MCF 10A (cell line): Measurements from ENCODE around the gene BICC1. TPM values are rescaled to one million over a fixed set of nuclear protein-coding genes. Genes with fewer than 3 reads are reported as not detected.

ENCODE experiments used
- BruUV-seq: library from RNA; stranded (reverse); fragments of 400-500 nt; replicated peaks from 2 replicates; lab custom pipeline; 2021; lab: Mats Ljungman, UMichigan
- CTCF ChIA-PET: fragments of 300-600 bp; sonication (Branson Sonifier 250); formaldehyde crosslinking; extraction: SDS; loops from one replicate; lab custom pipeline; 2021; ENCODE audit warnings: antibody characterized with exemption, inconsistent platforms; lab: Yijun Ruan, JAX
- POLR2A ChIA-PET: fragments of 300-600, 350-650 bp; sonication (Branson Sonifier 250); formaldehyde crosslinking; extraction: SDS; loops from one replicate; lab custom pipeline; 2020; ENCODE audit warnings: antibody characterized with exemption, inconsistent platforms; lab: Yijun Ruan, JAX
- DNase-seq: peaks from one replicate; pipeline ENCODE4 v3.0.0-alpha.2; 2018; ENCODE audit not compliant: unreplicated experiment
- H3K27ac Mint-ChIP-seq: one replicate; pipeline ENCODE4 v1.8.0; 2022; ENCODE audit warnings: mild to moderate bottlenecking, low read depth, mixed read lengths; ENCODE audit not compliant: unreplicated experiment
- H3K27me3 Mint-ChIP-seq: one replicate; pipeline ENCODE4 v1.8.0; 2022; ENCODE audit warnings: mixed read lengths; ENCODE audit not compliant: insufficient read depth, unreplicated experiment
- H3K36me3 Mint-ChIP-seq: one replicate; pipeline ENCODE4 v1.8.0; 2022; ENCODE audit warnings: mild to moderate bottlenecking, moderate library complexity, mixed read lengths; ENCODE audit not compliant: insufficient read depth, unreplicated experiment
- H3K4me1 Mint-ChIP-seq: one replicate; pipeline ENCODE4 v1.8.0; 2022; ENCODE audit warnings: mixed read lengths; ENCODE audit not compliant: insufficient read depth, unreplicated experiment
- H3K4me3 Mint-ChIP-seq: one replicate; pipeline ENCODE4 v1.8.0; 2022; ENCODE audit warnings: mild to moderate bottlenecking, moderate library complexity, mixed read lengths; ENCODE audit not compliant: unreplicated experiment
- H3K9me3 Mint-ChIP-seq: one replicate; pipeline ENCODE4 v1.8.0; 2022; ENCODE audit warnings: mixed read lengths; ENCODE audit not compliant: unreplicated experiment
- intact Hi-C: fragments of 100-400 bp; cut with micrococcal nuclease; formaldehyde crosslinking; loops from 2 replicates; pipeline ENCODE4 v1.14.1; 2022
- total RNA-seq: library from RNA; stranded (reverse); gene quantifications from 2 replicates; pipeline ENCODE4 v1.2.3, GENCODE V29; 2022
- TF ChIP-seq, protein P1 (sequence below): fragments of 200-600 bp; IDR thresholded peaks from one replicate; pipeline ENCODE4 v1.8.0; 2022; ENCODE audit warnings: antibody characterized with exemption, mild to moderate bottlenecking; ENCODE audit not compliant: unreplicated experiment

BICC1 gene
- total RNA-seq, 1 experiment from 2014 or later: 15.6 TPM

DNA sequence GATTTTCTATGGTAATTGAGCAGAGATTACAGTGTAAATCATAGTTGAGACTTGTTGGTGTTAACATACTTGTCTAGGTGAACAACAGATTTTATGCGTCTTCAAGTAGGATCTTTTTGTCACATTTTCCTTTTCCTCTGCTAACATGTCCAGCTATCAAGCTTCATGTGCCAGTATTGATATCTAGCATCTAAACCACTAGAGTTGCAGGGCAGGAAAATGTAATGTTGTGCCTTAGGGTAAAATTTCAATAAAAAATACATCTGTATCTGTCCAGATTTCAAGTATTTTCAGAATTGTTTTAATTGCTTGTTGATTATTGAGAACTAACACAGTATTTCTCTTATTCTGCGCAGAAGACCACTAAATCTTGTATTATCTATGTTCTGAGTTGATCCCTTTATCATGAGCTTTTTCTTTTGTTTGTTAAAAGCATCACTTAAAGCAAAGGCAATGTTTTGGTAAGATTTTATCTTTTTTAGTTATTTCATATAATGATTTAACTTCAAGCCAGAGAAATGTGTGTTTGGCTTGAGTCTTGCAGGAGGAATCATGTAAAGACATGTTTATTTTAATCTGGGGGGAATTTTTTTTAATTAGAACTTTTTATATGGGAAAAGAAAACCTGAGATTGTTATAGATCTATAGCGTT, 16.5 kb downstream of the BICC1 start:
- Mint-ChIP-seq H3K36me3 (no peaks in the 10 kb centered on the region), H3K27ac (peak overlapping the region; percentile 42)
- intact Hi-C loops: no loop called here

DNA sequence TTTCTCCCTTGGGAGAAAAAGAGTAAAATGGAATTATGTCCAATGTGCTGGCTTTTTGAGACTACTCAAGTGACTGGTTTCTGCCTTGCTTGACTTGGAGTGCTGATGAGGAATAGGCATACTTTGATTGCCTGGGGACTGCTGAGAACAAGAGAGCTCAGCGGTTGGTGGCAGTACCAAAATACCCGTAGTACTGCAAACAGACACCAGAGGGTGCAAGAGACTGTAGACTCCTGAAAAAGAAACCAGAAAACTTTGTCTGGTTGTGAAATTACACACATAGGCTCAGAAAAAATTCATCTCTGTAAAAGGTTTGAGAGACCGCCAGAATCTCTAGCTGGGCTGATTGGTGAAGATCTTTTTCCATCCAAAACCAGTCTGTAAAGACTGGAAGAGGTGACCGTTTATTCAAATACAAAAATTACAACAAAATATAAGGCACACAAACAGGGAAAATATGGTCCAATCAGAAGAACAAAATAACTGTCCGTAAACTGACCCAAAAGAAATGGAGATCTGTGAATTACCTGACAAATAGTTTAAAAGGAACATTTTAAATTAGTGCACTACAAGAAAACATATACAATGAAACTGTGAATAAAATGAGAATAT, 18.5 kb downstream of the BICC1 start:
- no peaks in the 10 kb centered on the region for H3K36me3 Mint-ChIP-seq
- peaks cover 24% of the 10 kb centered on the region for H3K4me1 Mint-ChIP-seq
- H3K27ac Mint-ChIP-seq: peak overlapping the region; percentile 87
- H3K9me3 Mint-ChIP-seq: peaks cover 14% of the 10 kb centered on the region
- POLR2A ChIA-PET: interaction anchor here (0.6 to 3.8 kb wide), 10 partner anchors 15 to 705 kb away, joined by 3 to 33 read pairs (median 5); no protein-coding TSS in a partner anchor
- no peak overlapping the region for H3K4me3 Mint-ChIP-seq
- no peaks in the 10 kb centered on the region for H3K27me3 Mint-ChIP-seq
- TF ChIP-seq, protein P1, sequence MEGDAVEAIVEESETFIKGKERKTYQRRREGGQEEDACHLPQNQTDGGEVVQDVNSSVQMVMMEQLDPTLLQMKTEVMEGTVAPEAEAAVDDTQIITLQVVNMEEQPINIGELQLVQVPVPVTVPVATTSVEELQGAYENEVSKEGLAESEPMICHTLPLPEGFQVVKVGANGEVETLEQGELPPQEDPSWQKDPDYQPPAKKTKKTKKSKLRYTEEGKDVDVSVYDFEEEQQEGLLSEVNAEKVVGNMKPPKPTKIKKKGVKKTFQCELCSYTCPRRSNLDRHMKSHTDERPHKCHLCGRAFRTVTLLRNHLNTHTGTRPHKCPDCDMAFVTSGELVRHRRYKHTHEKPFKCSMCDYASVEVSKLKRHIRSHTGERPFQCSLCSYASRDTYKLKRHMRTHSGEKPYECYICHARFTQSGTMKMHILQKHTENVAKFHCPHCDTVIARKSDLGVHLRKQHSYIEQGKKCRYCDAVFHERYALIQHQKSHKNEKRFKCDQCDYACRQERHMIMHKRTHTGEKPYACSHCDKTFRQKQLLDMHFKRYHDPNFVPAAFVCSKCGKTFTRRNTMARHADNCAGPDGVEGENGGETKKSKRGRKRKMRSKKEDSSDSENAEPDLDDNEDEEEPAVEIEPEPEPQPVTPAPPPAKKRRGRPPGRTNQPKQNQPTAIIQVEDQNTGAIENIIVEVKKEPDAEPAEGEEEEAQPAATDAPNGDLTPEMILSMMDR: peak; percentile 84
- intact Hi-C loops: loop anchor here (1.0 to 10.0 kb wide), 8 partner anchors 110 to 1094 kb away; no protein-coding TSS in a partner anchor
- CTCF ChIA-PET: interaction anchor here (0.6 to 6.6 kb wide), 50 partner anchors 9 to 1495 kb away, joined by 3 to 129 read pairs (median 6); partner anchors contain the start of genes BICC1 and TFAM
- DNase-seq: peak; percentile 81
- no TSS peak for BruUV-seq

More for the DNA sequence above, 16.5 kb downstream of the BICC1 start:
- TF ChIP-seq, protein P1: no peak
- BruUV-seq: no TSS peak
- ChIA-PET POLR2A (interaction anchor here (0.9 to 1.8 kb wide), 6 partner anchors 10 to 1329 kb away, joined by 3 to 10 read pairs (median 4); no protein-coding TSS in a partner anchor), CTCF (interaction anchor here (0.6 to 6.6 kb wide), 17 partner anchors 14 to 1923 kb away, joined by 3 to 129 read pairs (median 4); no protein-coding TSS in a partner anchor)
- Mint-ChIP-seq H3K4me3 (no peak overlapping the region), H3K9me3 (no peaks in the 10 kb centered on the region), H3K27me3 (no peaks in the 10 kb centered on the region), H3K4me1 (peaks cover 24% of the 10 kb centered on the region)
- DNase-seq: no peak

DNA sequence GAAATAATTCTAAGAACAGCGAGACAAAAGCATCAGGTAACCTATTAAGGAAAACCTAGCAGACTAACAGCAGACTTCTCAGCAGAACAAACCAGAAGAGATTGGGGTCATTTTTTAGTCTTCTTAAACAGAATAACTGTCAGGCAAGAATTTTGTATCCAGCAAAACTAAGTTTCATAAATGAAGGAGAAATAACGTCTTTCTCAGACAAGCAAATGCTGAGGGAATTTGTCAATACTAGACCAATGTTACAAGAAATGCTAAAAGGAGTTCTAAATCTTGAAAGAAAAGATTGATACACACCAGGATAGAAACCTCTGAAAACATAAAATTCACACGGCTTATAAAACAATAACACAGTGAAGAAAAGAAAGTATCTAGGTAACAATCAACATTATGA, 22.6 kb downstream of the BICC1 start:
- H3K36me3 Mint-ChIP-seq: peaks cover 9% of the 10 kb centered on the region
- POLR2A ChIA-PET: interaction anchor here (0.6 kb wide), 1 partner anchor 22 kb away, joined by 3 read pairs; no protein-coding TSS in a partner anchor
- TF ChIP-seq, protein P1: no peak
- no peak for DNase-seq
- BruUV-seq: no TSS peak
- no peaks in the 10 kb centered on the region for H3K27me3 Mint-ChIP-seq
- CTCF ChIA-PET: interaction anchor here (0.6 to 1.7 kb wide), 2 partner anchors 97 to 121 kb away, joined by 4 to 5 read pairs; no protein-coding TSS in a partner anchor
- H3K4me3 Mint-ChIP-seq: no peak overlapping the region
- intact Hi-C loops: loop anchor here (10.0 kb wide), 1 partner anchor 1089 kb away; no protein-coding TSS in a partner anchor
- no peak overlapping the region for H3K27ac Mint-ChIP-seq
- H3K9me3 Mint-ChIP-seq: peaks cover 36% of the 10 kb centered on the region
- H3K4me1 Mint-ChIP-seq: peaks cover 8% of the 10 kb centered on the region

DNA sequence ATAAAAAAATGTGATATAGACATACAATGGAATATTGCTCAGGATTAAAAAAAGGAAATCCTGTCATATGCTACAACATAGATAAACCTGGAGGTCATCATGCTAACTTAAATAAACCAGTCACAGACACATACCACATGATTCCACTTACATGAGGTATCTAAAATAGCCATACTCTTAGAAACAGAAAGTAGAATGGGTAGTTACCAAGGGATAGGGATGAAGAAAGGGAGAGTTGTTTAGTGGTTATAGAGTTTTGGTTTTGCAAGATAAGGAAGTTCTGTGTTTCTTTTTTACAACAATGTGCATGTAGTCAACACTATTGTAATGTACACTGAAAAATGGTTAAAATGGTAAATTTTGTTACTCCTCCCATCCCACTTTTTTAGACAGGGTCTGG, 30.5 kb downstream of the BICC1 start:
- TF ChIP-seq, protein P1: no peak
- Mint-ChIP-seq H3K4me1 (peaks cover 26% of the 10 kb centered on the region), H3K4me3 (no peak overlapping the region), H3K27ac (no peak overlapping the region), H3K36me3 (no peaks in the 10 kb centered on the region), H3K9me3 (peaks cover 18% of the 10 kb centered on the region), H3K27me3 (no peaks in the 10 kb centered on the region)
- DNase-seq: no peak
- no TSS peak for BruUV-seq
- POLR2A ChIA-PET: no interaction called here
- intact Hi-C loops: no loop called here
- CTCF ChIA-PET: no interaction called here
